GM12875 (cell line): Measurements from ENCODE around the gene NXN.

Source experiments
- H3K4me3 ChIP-seq: one replicate; pipeline ENCODE4 v1.5.1; 2011; ENCODE audit warnings: low read depth, low read length, control low read depth
- CTCF ChIP-seq: IDR thresholded peaks from 2 replicates; pipeline ENCODE4 v1.5.1; 2011; ENCODE audit warnings: low read depth, mild to moderate bottlenecking, control low read depth, inconsistent platforms, low read length, moderate library complexity, borderline replicate concordance; ENCODE audit not compliant: insufficient read depth

NXN gene

GRCh38 chr17:1005361-1005946, 25.9 kb upstream of the NXN start:
- no peak for TF ChIP-seq CTCF
- no peak overlapping the region for H3K4me3 ChIP-seq

GRCh38 chr17:1004769-1005295, 25.3 kb upstream of the NXN start:
- TF ChIP-seq CTCF, result no peak
- H3K4me3 ChIP-seq, result no peak overlapping the region

- TF ChIP-seq CTCF, result no peak
- no peak overlapping the region for H3K4me3 ChIP-seq
Observed at GRCh38 chr17:1003972-1004768, 24.6 kb upstream of the NXN start.

GRCh38 chr17:1003633-1003971, 24.0 kb upstream of the NXN start:
- H3K4me3 ChIP-seq, result no peak overlapping the region
- no peak for TF ChIP-seq CTCF

GRCh38 chr17:1002771-1003555, 23.4 kb upstream of the NXN start:
- no peak for TF ChIP-seq CTCF
- H3K4me3 ChIP-seq, result no peak overlapping the region

GRCh38 chr17:1002412-1002753, 22.8 kb upstream of the NXN start:
- no peak for TF ChIP-seq CTCF
- H3K4me3 ChIP-seq, result no peak overlapping the region
